Measurements from ENCODE around the gene UNC5C. TPM values are rescaled to one million over a fixed set of nuclear protein-coding genes. Genes with fewer than 3 reads are reported as not detected.

Gene UNC5C
- total and polyA plus RNA-seq, 2 donors from 2014 or later = 0.84 to 3.1 TPM

DNA sequence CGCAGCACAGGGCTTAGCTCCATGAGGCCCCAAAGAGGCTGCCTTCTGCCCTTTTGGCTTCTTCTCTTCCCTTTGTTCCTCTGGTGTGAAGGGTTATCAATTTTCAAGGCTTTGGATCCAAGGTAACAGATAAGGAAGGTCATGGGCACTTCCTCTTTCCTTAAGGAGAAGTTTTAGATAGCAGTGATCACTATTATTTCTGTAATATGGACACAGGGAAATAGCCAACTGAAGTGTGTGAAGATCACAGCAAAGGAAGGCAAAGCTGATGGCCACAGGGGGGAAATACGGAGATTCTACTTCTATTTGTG is 366.8 kb downstream of the UNC5C start:
- DNase-seq (no peak), FAIRE-seq (no peak)
- no peaks in the 10 kb centered on the region for H3K4me1 ChIP-seq (ENCODE audit: control insufficient read depth in 2 of 3, insufficient read depth in 2 of 3, low read depth in 1 of 3, low read length in 3 of 3)
- no peaks in the 10 kb centered on the region for H3K27me3 ChIP-seq (ENCODE audit: control insufficient read depth, insufficient read depth, low read length)
- no peak overlapping the region for H3K4me3 ChIP-seq (ENCODE audit: low read length in 3 of 3)
- intact Hi-C loops (cut with DNase I) = no loop called here
- peaks cover 0 to 11% (median 0%) of the 10 kb centered on the region in 3 donors for H3K36me3 ChIP-seq (ENCODE audit: control insufficient read depth in 2 of 3, insufficient read depth in 3 of 3, low read length in 3 of 3)
- no peaks in the 10 kb centered on the region for H3K9me3 ChIP-seq (ENCODE audit: control insufficient read depth in 2 of 3, insufficient read depth in 1 of 3, low read length in 3 of 3)
- TF ChIP-seq, protein P1, sequence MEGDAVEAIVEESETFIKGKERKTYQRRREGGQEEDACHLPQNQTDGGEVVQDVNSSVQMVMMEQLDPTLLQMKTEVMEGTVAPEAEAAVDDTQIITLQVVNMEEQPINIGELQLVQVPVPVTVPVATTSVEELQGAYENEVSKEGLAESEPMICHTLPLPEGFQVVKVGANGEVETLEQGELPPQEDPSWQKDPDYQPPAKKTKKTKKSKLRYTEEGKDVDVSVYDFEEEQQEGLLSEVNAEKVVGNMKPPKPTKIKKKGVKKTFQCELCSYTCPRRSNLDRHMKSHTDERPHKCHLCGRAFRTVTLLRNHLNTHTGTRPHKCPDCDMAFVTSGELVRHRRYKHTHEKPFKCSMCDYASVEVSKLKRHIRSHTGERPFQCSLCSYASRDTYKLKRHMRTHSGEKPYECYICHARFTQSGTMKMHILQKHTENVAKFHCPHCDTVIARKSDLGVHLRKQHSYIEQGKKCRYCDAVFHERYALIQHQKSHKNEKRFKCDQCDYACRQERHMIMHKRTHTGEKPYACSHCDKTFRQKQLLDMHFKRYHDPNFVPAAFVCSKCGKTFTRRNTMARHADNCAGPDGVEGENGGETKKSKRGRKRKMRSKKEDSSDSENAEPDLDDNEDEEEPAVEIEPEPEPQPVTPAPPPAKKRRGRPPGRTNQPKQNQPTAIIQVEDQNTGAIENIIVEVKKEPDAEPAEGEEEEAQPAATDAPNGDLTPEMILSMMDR (IDR thresholded peaks at IDR 0.05; ENCODE audit: borderline replicate concordance, extremely low read depth, insufficient read depth) = no peak
- no peak overlapping the region for H3K27ac ChIP-seq (ENCODE audit: low read depth in 2 of 2, low read length in 2 of 2)
- no peak overlapping the region for H3K9ac ChIP-seq (ENCODE audit: low read length in 3 of 3)

DNA sequence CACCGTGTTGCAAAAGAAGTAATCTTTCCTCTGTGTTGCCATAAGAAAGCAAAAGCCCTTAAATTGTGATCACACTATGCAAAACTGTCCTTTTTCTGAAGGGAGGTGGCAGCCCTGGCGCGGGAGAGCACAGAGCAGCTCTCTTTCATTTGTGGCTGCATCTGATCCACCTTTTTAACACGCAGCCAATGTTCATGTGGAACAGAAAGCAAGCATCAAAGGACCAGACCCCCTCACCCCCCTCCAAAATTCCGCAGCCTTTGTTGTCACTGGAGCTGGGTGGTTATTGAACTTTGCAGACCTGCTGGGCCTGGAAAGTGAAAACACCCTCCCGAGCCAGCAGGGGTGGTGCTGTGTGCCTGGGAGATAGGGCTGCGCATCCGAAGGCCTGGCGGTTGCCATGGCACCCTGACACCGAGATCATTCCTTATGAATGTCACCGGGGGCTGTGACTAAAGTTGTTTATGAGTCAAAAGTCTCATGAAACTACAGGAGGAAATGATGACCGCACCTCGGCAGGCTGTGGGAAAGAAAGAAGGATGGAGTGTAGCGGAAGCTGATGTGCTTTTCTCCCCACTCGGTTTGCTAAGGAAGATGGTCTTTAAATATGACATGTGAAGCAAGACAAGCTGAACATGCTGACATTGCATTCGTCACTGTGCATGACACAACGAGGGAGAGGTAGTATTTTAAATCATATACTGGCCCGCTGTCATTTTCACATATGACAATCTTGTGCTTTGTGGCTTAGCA is 367.4 kb downstream of the UNC5C start:
- no peak for DNase-seq

DNA sequence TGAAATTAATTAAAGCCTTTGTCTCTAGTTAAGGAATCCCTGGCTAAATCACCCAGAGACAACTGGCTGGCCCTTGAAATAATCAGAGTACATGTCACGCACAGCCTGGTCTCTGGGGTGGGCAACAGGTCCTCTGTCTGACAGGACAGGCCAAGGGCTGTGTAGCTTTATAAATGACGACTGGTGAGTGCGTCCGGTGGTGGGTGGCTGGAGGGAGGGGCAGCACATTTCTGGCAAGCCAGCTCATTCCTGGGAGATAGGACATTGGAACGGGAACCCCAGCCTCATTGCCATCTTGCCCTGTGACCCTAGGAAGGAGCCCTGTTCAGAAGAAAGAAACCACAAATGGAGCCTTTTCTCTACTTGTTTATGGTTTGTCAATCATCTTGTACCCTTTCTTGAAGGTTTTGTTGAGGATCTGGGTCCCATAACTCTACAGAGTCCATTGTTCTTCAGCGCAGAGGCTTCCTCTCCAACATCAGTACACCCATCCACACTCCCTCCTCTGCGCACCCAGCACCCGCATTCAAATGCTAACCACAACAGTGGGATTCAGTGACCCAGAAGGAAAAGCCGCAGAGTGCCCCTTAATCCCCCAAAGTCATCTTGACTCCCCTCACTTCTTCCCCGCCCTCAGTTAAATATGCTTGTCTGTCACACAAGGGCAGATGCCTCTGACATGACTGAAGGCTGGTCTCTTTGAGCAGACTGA is 368.1 kb downstream of the UNC5C start:
- no peak for FAIRE-seq

More for the DNA sequence above, 367.4 kb downstream of the UNC5C start:
- Histone ChIP-seq H3K9ac (ENCODE audit: low read length in 3 of 3) (no peak overlapping the region), H3K27ac (ENCODE audit: low read depth in 2 of 2, low read length in 2 of 2) (no peak overlapping the region), H3K4me1 (ENCODE audit: control insufficient read depth in 2 of 3, insufficient read depth in 2 of 3, low read depth in 1 of 3, low read length in 3 of 3) (no peaks in the 10 kb centered on the region), H3K36me3 (ENCODE audit: control insufficient read depth in 2 of 3, insufficient read depth in 3 of 3, low read length in 3 of 3) (peaks cover 0 to 11% (median 0%) of the 10 kb centered on the region in 3 donors), H3K27me3 (ENCODE audit: control insufficient read depth, insufficient read depth, low read length) (no peaks in the 10 kb centered on the region), H3K4me3 (ENCODE audit: low read length in 3 of 3) (no peak overlapping the region), H3K9me3 (ENCODE audit: control insufficient read depth in 2 of 3, insufficient read depth in 1 of 3, low read length in 3 of 3) (no peaks in the 10 kb centered on the region)
- TF ChIP-seq, protein P1 (IDR thresholded peaks at IDR 0.05; ENCODE audit: borderline replicate concordance, extremely low read depth, insufficient read depth) = no peak
- intact Hi-C loops (cut with DNase I) = no loop called here
- FAIRE-seq = no peak

More for the DNA sequence above, 368.1 kb downstream of the UNC5C start:
- no peak overlapping the region for H3K9ac ChIP-seq (ENCODE audit: low read length in 3 of 3)
- DNase-seq = no peak
- no peaks in the 10 kb centered on the region for H3K9me3 ChIP-seq (ENCODE audit: control insufficient read depth in 2 of 3, insufficient read depth in 1 of 3, low read length in 3 of 3)
- intact Hi-C loops (cut with DNase I) = no loop called here
- no peak overlapping the region for H3K27ac ChIP-seq (ENCODE audit: low read depth in 2 of 2, low read length in 2 of 2)
- no peaks in the 10 kb centered on the region for H3K27me3 ChIP-seq (ENCODE audit: control insufficient read depth, insufficient read depth, low read length)
- TF ChIP-seq, protein P1 (IDR thresholded peaks at IDR 0.05; ENCODE audit: borderline replicate concordance, extremely low read depth, insufficient read depth) = no peak
- no peaks in the 10 kb centered on the region for H3K4me1 ChIP-seq (ENCODE audit: control insufficient read depth in 2 of 3, insufficient read depth in 2 of 3, low read depth in 1 of 3, low read length in 3 of 3)
- no peak overlapping the region for H3K4me3 ChIP-seq (ENCODE audit: low read length in 3 of 3)
- peaks cover 0 to 11% (median 0%) of the 10 kb centered on the region in 3 donors for H3K36me3 ChIP-seq (ENCODE audit: control insufficient read depth in 2 of 3, insufficient read depth in 3 of 3, low read length in 3 of 3)
